ENCODE results near the gene CAND1. TPM values are rescaled to one million over a fixed set of nuclear protein-coding genes. Genes with fewer than 3 reads are reported as not detected.

CAND1 gene
- total and polyA plus RNA-seq, 9 donors = 25.7 to 148 (median 118) TPM

DNA sequence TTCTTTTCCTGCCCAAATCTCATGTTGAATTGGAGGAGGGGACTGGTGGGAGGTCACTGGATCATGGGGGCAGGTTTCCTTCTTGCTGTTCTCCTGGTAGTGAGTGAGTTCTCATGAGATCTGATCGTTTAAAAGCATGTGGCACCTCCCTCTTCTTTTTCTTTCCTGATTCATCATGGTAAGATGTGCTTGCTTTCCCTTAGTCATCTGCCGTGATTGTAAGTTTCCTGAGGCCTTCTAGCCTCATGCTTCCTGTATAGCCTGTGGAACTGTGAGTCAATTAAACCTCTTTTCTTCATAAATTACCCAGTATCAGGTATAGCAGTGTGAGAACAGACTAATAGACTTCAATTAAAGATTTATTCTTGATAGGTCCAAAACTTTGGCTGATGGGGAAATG is 83.5 kb downstream of the CAND1 start:
- WGBS, 3 donors = 62 to 72% (median 70%) methylated on average over 2 of the region's 2 CpGs
- H3K27ac ChIP-seq = no peak overlapping the region
- H3K4me1 ChIP-seq (ENCODE audit: insufficient read depth) = peaks cover 3% of the 10 kb centered on the region
- TF ChIP-seq POLR2A (IDR thresholded peaks at IDR 0.05) (no peak), CTCF (IDR thresholded peaks at IDR 0.05) (no peak), EP300 (IDR thresholded peaks at IDR 0.05) (no peak)
- H3K9me3 ChIP-seq = no peaks in the 10 kb centered on the region
- intact Hi-C loops (cut with DNase I) = loop anchor here in 3 of 4 donors (10.0 kb wide), 2 partner anchors 92 to 592 kb away; no protein-coding TSS in a partner anchor
- H3K27me3 ChIP-seq = no peaks in the 10 kb centered on the region
- H3K36me3 ChIP-seq = no peaks in the 10 kb centered on the region
- no peak overlapping the region for H3K4me3 ChIP-seq
- DNase-seq = no peak

GRCh38 chr12:67354322-67354721 is 85.2 kb downstream of the CAND1 start:
- H3K27ac ChIP-seq = peak overlapping the region; percentile 28 to 51
- WGBS, 3 donors = 2 to 7% (median 5%) methylated on average over 5 of the region's 5 CpGs
- no peaks in the 10 kb centered on the region for H3K27me3 ChIP-seq
- intact Hi-C loops (cut with DNase I) = loop anchor here in 3 of 4 donors (10.0 kb wide), 2 partner anchors 90 to 590 kb away; no protein-coding TSS in a partner anchor
- TF ChIP-seq POLR2A (IDR thresholded peaks at IDR 0.05) (no peak), EP300 (IDR thresholded peaks at IDR 0.05) (no peak), CTCF (IDR thresholded peaks at IDR 0.05) (no peak)
- no peak overlapping the region for H3K4me3 ChIP-seq
- no peaks in the 10 kb centered on the region for H3K9me3 ChIP-seq
- DNase-seq = peak in 3 of 5 donors; percentile 20 to 26 (median 23)
- H3K36me3 ChIP-seq = no peaks in the 10 kb centered on the region
- H3K4me1 ChIP-seq (ENCODE audit: insufficient read depth) = peaks cover 3% of the 10 kb centered on the region

DNA sequence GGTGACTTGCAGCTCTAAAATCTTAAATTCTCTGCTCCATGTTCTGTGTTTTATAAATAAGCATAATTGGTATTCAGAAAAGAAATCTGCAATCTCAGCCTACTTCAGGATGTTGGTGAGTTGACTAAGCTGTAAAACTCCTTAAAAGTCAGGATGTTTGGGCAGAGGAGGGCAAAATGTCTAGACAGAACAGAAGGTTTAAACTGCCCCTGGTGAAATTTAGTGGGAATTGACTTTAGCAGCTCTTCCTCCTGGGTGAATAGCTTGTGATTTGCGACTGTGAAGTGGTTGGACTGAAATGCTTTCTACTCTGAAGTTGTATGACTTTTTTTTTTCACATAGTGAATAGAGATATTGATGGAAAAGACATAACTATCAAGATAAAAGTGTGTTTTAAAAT is 85.8 kb downstream of the CAND1 start:
- no peak for DNase-seq
- H3K27me3 ChIP-seq = no peaks in the 10 kb centered on the region
- no peaks in the 10 kb centered on the region for H3K9me3 ChIP-seq
- H3K4me1 ChIP-seq (ENCODE audit: insufficient read depth) = peaks cover 3% of the 10 kb centered on the region
- no peaks in the 10 kb centered on the region for H3K36me3 ChIP-seq
- intact Hi-C loops (cut with DNase I) = loop anchor here in 3 of 4 donors (10.0 kb wide), 2 partner anchors 90 to 590 kb away; no protein-coding TSS in a partner anchor
- TF ChIP-seq EP300 (IDR thresholded peaks at IDR 0.05) = no peak
- TF ChIP-seq POLR2A (IDR thresholded peaks at IDR 0.05) = no peak
- TF ChIP-seq CTCF (IDR thresholded peaks at IDR 0.05) = no peak
- H3K27ac ChIP-seq = peak overlapping the region in 1 of 2 donors; percentile 51
- no peak overlapping the region for H3K4me3 ChIP-seq
- WGBS, 3 donors = 21 to 25% (median 24%) methylated on average over 1 of the region's 1 CpG

- TF ChIP-seq CTCF (IDR thresholded peaks at IDR 0.05) (peak in 1 of 3 donors; percentile 18), EP300 (IDR thresholded peaks at IDR 0.05) (no peak)
- DNase-seq = peak in 2 of 5 donors; percentile 12 to 18
- intact Hi-C loops (cut with DNase I) = loop anchor here in 3 of 4 donors (10.0 kb wide), 2 partner anchors 89 to 589 kb away; no protein-coding TSS in a partner anchor
- Histone ChIP-seq H3K36me3 (no peaks in the 10 kb centered on the region), H3K27ac (peak overlapping the region in 1 of 2 donors; percentile 51), H3K9me3 (no peaks in the 10 kb centered on the region), H3K27me3 (no peaks in the 10 kb centered on the region), H3K4me3 (no peak overlapping the region), H3K4me1 (ENCODE audit: insufficient read depth) (peaks cover 3% of the 10 kb centered on the region)
- WGBS, 3 donors = 1 to 4% (median 3%) methylated on average over 8 of the region's 8 CpGs
Measured at GRCh38 chr12:67355428-67356379, 86.5 kb downstream of the CAND1 start.
